Trophoblast cell (in vitro differentiated cells and primary cell): ENCODE measurements around the gene MUC12.
"Not testable (repeated sequence)": the region's sequence is repeated elsewhere in the genome, so short reads cannot be mapped to it uniquely, and the experiment has no call there.

ENCODE experiments used
- DNase-seq, 2 donors: peaks; one replicate each; pipeline ENCODE4 v3.0.0-alpha.2; 2016
- H2AFZ ChIP-seq: 2 replicates; pipeline ENCODE4 v1.6.1; 2013; ENCODE audit warnings: low read length, moderate library complexity, mild to moderate bottlenecking; ENCODE audit not compliant: insufficient read depth, poor library complexity
- H2AK5ac ChIP-seq: 2 replicates; pipeline ENCODE4 v1.6.1; 2013; ENCODE audit warnings: mild to moderate bottlenecking, low read length
- H2BK120ac ChIP-seq: 2 replicates; pipeline ENCODE4 v1.6.1; 2013; ENCODE audit warnings: low read length, mild to moderate bottlenecking, moderate library complexity; ENCODE audit not compliant: insufficient read depth, poor library complexity
- H2BK12ac ChIP-seq: 2 replicates; pipeline ENCODE4 v1.6.1; 2013; ENCODE audit warnings: mild to moderate bottlenecking, low read length, moderate library complexity
- H2BK5ac ChIP-seq: 2 replicates; pipeline ENCODE4 v1.6.1; 2013; ENCODE audit warnings: low read length, low read depth, moderate library complexity, mild to moderate bottlenecking; ENCODE audit not compliant: poor library complexity
- H3K14ac ChIP-seq: 2 replicates; pipeline ENCODE4 v1.6.1; 2013; ENCODE audit warnings: mild to moderate bottlenecking, low read length
- H3K18ac ChIP-seq: 2 replicates; pipeline ENCODE4 v1.6.1; 2013; ENCODE audit warnings: mild to moderate bottlenecking, low read length
- H3K23ac ChIP-seq: 2 replicates; pipeline ENCODE4 v1.6.1; 2013; ENCODE audit warnings: low read length
- H3K27ac ChIP-seq: 2 replicates; pipeline ENCODE4 v1.5.1; 2013; ENCODE audit warnings: low read depth, mild to moderate bottlenecking, inconsistent platforms, low read length, moderate library complexity
- H3K27me3 ChIP-seq: 2 replicates; pipeline ENCODE4 v1.6.1; 2013; ENCODE audit warnings: inconsistent platforms, mild to moderate bottlenecking, low read length, moderate library complexity; ENCODE audit not compliant: insufficient read depth
- H3K36me3 ChIP-seq, 2 experiments: 1 replicate in 1 of 2; 2 replicates in 1 of 2; pipeline ENCODE4 v1.6.1; 2013; ENCODE audit warnings: low read length in 2 of 2, mild to moderate bottlenecking in 2 of 2, moderate library complexity in 1 of 2; ENCODE audit not compliant: insufficient read depth in 2 of 2, control insufficient read depth in 1 of 2
- H3K4ac ChIP-seq: 2 replicates; pipeline ENCODE4 v1.6.1; 2013; ENCODE audit warnings: low read depth, mild to moderate bottlenecking, low read length, moderate library complexity
- H3K4me1 ChIP-seq, 2 experiments: 1 replicate in 1 of 2; 2 replicates in 1 of 2; pipeline ENCODE4 v1.6.1; 2013; ENCODE audit warnings: low read length in 2 of 2, mild to moderate bottlenecking in 2 of 2, moderate library complexity in 1 of 2; ENCODE audit not compliant: insufficient read depth in 2 of 2, control insufficient read depth in 1 of 2
- H3K4me2 ChIP-seq: 2 replicates; pipeline ENCODE4 v1.6.1; 2013; ENCODE audit warnings: inconsistent platforms, mild to moderate bottlenecking, low read length, moderate library complexity
- H3K4me3 ChIP-seq: 2 replicates; pipeline ENCODE4 v1.5.1; 2013; ENCODE audit warnings: mild to moderate bottlenecking, low read depth, low read length, inconsistent platforms
- H3K79me1 ChIP-seq: one replicate; pipeline ENCODE4 v1.6.1; 2013; ENCODE audit warnings: low read length
- H3K79me2 ChIP-seq: 2 replicates; pipeline ENCODE4 v1.6.1; 2013; ENCODE audit warnings: low read length, mild to moderate bottlenecking; ENCODE audit not compliant: control insufficient read depth, insufficient read depth, poor library complexity
- H3K9ac ChIP-seq: 2 replicates; pipeline ENCODE4 v1.6.1; 2013; ENCODE audit warnings: mild to moderate bottlenecking, low read length
- H3K9me3 ChIP-seq: 2 replicates; pipeline ENCODE4 v1.6.1; 2013; ENCODE audit warnings: low read depth, mild to moderate bottlenecking, control low read depth, inconsistent platforms, low read length; ENCODE audit not compliant: insufficient read depth
- H4K12ac ChIP-seq: 2 replicates; pipeline ENCODE4 v1.6.1; 2013; ENCODE audit warnings: low read depth, mild to moderate bottlenecking, low read length, moderate library complexity
- H4K8ac ChIP-seq: 2 replicates; pipeline ENCODE4 v1.6.1; 2013; ENCODE audit warnings: low read depth, mild to moderate bottlenecking, low read length, moderate library complexity
- H4K91ac ChIP-seq: one replicate; pipeline ENCODE4 v1.6.1; 2013; ENCODE audit warnings: low read depth, mild to moderate bottlenecking, low read length, moderate library complexity
- WGBS: extraction: QIAGEN DNeasy Blood & Tissue Kit; methylation state at CpG from one replicate; pipeline ENCODE4 v1.1.7; 2013; ENCODE audit warnings: missing lambda C conversion rate; ENCODE audit not compliant: insufficient read length, insufficient coverage; ENCODE audit errors: extremely low coverage; 5-methylcytosine and 5-hydroxymethylcytosine counted together

Gene MUC12

DNA sequence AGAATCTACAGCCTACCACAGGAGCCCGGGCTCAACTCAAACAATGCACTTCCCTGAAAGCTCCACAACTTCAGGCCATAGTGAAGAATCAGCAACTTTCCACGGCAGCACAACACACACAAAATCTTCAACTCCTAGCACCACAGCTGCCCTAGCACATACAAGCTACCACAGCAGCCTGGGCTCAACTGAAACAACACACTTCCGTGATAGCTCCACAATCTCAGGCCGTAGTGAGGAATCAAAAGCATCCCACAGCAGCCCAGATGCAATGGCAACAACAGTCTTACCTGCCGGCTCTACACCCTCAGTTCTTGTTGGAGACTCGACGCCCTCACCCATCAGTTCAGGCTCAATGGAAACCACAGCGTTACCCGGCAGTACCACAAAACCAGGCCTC lies 22.3 kb downstream of the MUC12 start:
- Histone ChIP-seq H2AFZ (no peak overlapping the region), H4K12ac (no peak overlapping the region), H2BK5ac (no peak overlapping the region), H4K91ac (no peak overlapping the region), H3K27ac (no peak overlapping the region), H3K9me3 (peaks cover 6% of the 10 kb centered on the region), H3K14ac (no peak overlapping the region), H3K4me2 (no peak overlapping the region), H3K4me1 (no peaks in the 10 kb centered on the region), H2BK120ac (no peak overlapping the region), H3K36me3 (no peaks in the 10 kb centered on the region), H3K9ac (no peak overlapping the region), H3K23ac (no peak overlapping the region), H3K4me3 (no peak overlapping the region), H3K79me1 (no peaks in the 10 kb centered on the region), H4K8ac (no peak overlapping the region), H2AK5ac (no peak overlapping the region), H3K27me3 (no peaks in the 10 kb centered on the region), H3K4ac (no peak overlapping the region), H3K79me2 (no peaks in the 10 kb centered on the region), H2BK12ac (no peak overlapping the region), H3K18ac (no peak overlapping the region)
- no CpG with 5 or more reads among the region's 9 CpGs for WGBS
- DNase-seq: no peak

DNA sequence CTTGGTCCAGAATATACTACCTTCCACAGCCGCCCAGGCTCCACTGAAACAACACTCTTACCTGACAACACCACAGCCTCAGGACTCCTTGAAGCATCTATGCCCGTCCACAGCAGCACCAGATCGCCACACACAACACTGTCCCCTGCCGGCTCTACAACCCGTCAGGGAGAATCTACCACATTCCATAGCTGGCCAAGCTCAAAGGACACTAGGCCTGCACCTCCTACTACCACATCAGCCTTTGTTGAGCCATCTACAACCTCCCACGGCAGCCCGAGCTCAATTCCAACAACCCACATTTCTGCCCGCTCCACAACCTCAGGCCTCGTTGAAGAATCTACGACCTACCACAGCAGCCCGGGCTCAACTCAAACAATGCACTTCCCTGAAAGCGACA lies 22.9 kb downstream of the MUC12 start:
- not testable (repeated sequence) for H3K4me3 ChIP-seq, H3K4me2 ChIP-seq, H4K91ac ChIP-seq, H3K14ac ChIP-seq, H3K23ac ChIP-seq, H2AK5ac ChIP-seq, H3K27me3 ChIP-seq, H3K36me3 ChIP-seq, H4K8ac ChIP-seq, DNase-seq, H4K12ac ChIP-seq, H3K9me3 ChIP-seq, H2AFZ ChIP-seq, H3K27ac ChIP-seq, H2BK5ac ChIP-seq, H3K18ac ChIP-seq, H3K4ac ChIP-seq, H3K79me1 ChIP-seq, H3K4me1 ChIP-seq, H2BK12ac ChIP-seq, H2BK120ac ChIP-seq, H3K79me2 ChIP-seq, H3K9ac ChIP-seq
- no CpG with 5 or more reads among the region's 12 CpGs for WGBS

DNA sequence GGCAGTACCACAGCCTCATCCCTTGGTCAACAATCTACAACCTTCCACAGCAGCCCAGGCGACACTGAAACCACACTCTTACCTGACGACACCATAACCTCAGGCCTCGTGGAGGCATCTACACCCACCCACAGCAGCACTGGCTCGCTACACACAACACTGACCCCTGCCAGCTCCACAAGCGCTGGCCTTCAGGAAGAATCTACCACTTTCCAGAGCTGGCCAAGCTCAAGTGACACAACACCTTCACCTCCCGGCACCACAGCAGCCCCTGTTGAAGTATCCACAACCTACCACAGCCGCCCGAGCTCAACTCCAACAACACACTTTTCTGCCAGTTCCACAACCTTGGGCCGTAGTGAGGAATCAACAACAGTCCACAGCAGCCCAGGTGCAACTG lies 25.3 kb downstream of the MUC12 start:
- H4K8ac ChIP-seq, H4K91ac ChIP-seq, H3K9ac ChIP-seq, H2BK12ac ChIP-seq, H3K23ac ChIP-seq, H2AK5ac ChIP-seq, DNase-seq, H3K27ac ChIP-seq, H3K18ac ChIP-seq, H2AFZ ChIP-seq, H3K79me1 ChIP-seq, H4K12ac ChIP-seq, H2BK5ac ChIP-seq, H3K36me3 ChIP-seq, H3K79me2 ChIP-seq, H3K4me2 ChIP-seq, H3K27me3 ChIP-seq, H3K14ac ChIP-seq, H3K9me3 ChIP-seq, H3K4ac ChIP-seq, H2BK120ac ChIP-seq, H3K4me3 ChIP-seq, H3K4me1 ChIP-seq: not testable (repeated sequence)
- WGBS: no CpG with 5 or more reads among the region's 9 CpGs

DNA sequence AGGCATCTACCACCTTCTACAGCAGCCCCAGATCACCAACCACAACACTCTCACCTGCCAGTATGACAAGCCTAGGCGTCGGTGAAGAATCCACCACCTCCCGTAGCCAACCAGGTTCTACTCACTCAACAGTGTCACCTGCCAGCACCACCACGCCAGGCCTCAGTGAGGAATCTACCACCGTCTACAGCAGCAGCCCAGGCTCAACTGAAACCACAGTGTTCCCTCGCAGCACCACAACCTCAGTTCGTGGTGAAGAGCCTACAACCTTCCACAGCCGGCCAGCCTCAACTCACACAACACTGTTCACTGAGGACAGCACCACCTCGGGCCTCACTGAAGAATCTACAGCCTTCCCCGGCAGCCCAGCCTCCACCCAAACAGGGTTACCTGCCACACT lies 29.2 kb downstream of the MUC12 start:
- not testable (repeated sequence) for H4K91ac ChIP-seq, H2BK12ac ChIP-seq, H3K9ac ChIP-seq, H2AFZ ChIP-seq, H3K9me3 ChIP-seq, H4K12ac ChIP-seq, H3K23ac ChIP-seq, H2BK5ac ChIP-seq, H3K79me1 ChIP-seq, H4K8ac ChIP-seq, H3K4me2 ChIP-seq, H3K4me1 ChIP-seq, H2BK120ac ChIP-seq, H3K36me3 ChIP-seq, H3K79me2 ChIP-seq, DNase-seq, H3K4me3 ChIP-seq, H3K14ac ChIP-seq, H3K27ac ChIP-seq, H3K27me3 ChIP-seq, H3K18ac ChIP-seq, H3K4ac ChIP-seq, H2AK5ac ChIP-seq
- no CpG with 5 or more reads among the region's 10 CpGs for WGBS
